ENCODE measurements around the gene UBB. TPM values are rescaled to one million over a fixed set of nuclear protein-coding genes. Genes with fewer than 3 reads are reported as not detected.

UBB gene
- total and polyA plus RNA-seq, 9 of the 15 experiments (the other 6 are each of a cell fraction or from before 2014, with no cell fraction given): 1,069 to 4,143 (median 1,696) TPM

- no peak for TF ChIP-seq ZNF318 (IDR thresholded peaks at IDR 0.05; ENCODE audit: borderline replicate concordance in 1 of 2, low read depth in 1 of 2)
- peak; percentile 57; the same call in 1 of the 2 replicates for TF ChIP-seq ETV5 (CRISPR knock-in tag; IDR thresholded peaks at IDR 0.05; ENCODE audit: low read depth)
- TF ChIP-seq TARDBP (IDR thresholded peaks at IDR 0.05): no peak
- no peak for TF ChIP-seq HOXB6 (CRISPR knock-in tag; IDR thresholded peaks at IDR 0.05; ENCODE audit: borderline replicate concordance)
- TF ChIP-seq CHCHD3 (CRISPR knock-in tag; IDR thresholded peaks at IDR 0.05): no peak
- no peak for TF ChIP-seq ZNF134 (CRISPR knock-in tag; conservative IDR thresholded peaks at IDR 0.05)
- TF ChIP-seq SMARCC2 (IDR thresholded peaks at IDR 0.05; ENCODE audit: low read depth): 0 out of 2 replicates have a peak, but pooled peaks have one; percentile 41
- no peak for TF ChIP-seq NR0B1 (IDR thresholded peaks at IDR 0.05; ENCODE audit: partially characterized antibody)
- TF ChIP-seq RBM14 (IDR thresholded peaks at IDR 0.05; ENCODE audit: borderline replicate concordance, insufficient read depth, low read depth, low read length): no peak
- TF ChIP-seq VEZF1 (CRISPR knock-in tag; IDR thresholded peaks at IDR 0.05): peak; percentile 80
- no peak for TF ChIP-seq HNRNPUL1 (IDR thresholded peaks at IDR 0.05; ENCODE audit: low read length)
- no peak for TF ChIP-seq SLC30A9 (CRISPR knock-in tag; IDR thresholded peaks at IDR 0.05)
- TF ChIP-seq NFE2 (IDR thresholded peaks at IDR 0.05; ENCODE audit: low read depth): no peak
- peak; percentile 88 for TF ChIP-seq JUND (IDR thresholded peaks at IDR 0.05; ENCODE audit: borderline replicate concordance, low read depth, low read length)
- TF ChIP-seq JUND (tag; IDR thresholded peaks at IDR 0.05; ENCODE audit: borderline replicate concordance, low read depth, low read length): peak; percentile 39; the same call in 1 of the 3 replicates
- TF ChIP-seq ZNF507 (tag; conservative IDR thresholded peaks at IDR 0.05): no peak
- TF ChIP-seq PHF8 (IDR thresholded peaks at IDR 0.05; ENCODE audit: borderline replicate concordance, low read length): no peak
- no peak for TF ChIP-seq POLR2H (tag; IDR thresholded peaks at IDR 0.05; ENCODE audit: low read depth)
- peak; percentile 34 for TF ChIP-seq NEUROD1 (IDR thresholded peaks at IDR 0.05; ENCODE audit: borderline replicate concordance, low read depth, low read length, partially characterized antibody)
These were observed 39.0 kb downstream of the UBB start (continued) for GRCh38 chr17:16419929-16420271.

Data from K562 (cell line).